Erythroblast (primary cell): ENCODE measurements around the gene CEACAM16.
"Not testable (repeated sequence)": the region's sequence is repeated elsewhere in the genome, so short reads cannot be mapped to it uniquely, and the experiment has no call there.

Experiments used
- GATA1 ChIP-seq: IDR thresholded peaks from 2 replicates; pipeline ENCODE4 v1.6.1; 2011; ENCODE audit warnings: low read depth, mild to moderate bottlenecking, control low read depth, low read length, moderate library complexity
- POLR2A ChIP-seq: IDR thresholded peaks from 2 replicates; pipeline ENCODE4 v1.6.1; 2011; ENCODE audit warnings: mild to moderate bottlenecking, low read length

DNA sequence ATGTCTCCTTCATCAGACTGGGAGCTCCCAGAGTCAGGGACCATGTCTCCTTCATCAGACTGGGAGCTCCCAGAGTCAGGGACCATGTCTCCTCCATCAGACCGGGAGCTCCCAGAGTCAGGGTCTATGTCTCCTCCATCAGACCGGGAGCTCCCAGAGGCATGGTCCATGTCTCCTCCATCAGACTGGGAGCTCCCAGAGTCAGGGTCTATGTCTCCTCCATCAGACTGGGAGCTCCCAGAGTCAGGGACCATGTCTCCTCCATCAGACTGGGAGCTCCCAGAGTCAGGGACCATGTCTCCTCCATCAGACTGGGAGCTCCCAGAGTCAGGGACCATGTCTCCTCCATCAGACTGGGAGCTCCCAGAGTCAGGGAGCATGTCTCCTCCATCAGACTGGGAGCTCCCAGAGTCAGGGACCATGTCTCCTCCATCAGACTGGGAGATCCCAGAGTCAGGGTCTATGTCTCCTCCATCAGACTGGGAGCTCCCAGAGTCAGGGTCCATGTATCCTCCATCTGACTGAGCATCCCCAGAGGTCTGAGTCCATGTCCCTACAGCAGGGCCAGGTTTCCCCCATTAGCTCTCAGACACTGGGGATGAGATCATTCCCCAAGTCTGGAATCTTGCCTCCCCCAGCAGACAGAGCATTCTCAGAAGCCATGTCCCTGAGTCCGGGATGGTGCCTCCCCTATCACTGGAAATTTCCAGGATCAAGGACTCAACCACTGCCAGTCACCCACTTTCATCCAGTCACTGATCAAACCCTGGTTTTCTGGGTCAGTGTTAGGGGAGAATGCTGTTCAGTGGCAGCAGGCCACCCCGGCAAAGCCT, 10.7 kb downstream of the CEACAM16 start:
- TF ChIP-seq POLR2A, GATA1: not testable (repeated sequence)
